AG08396 (cell line): Measurements from ENCODE around the gene TAF1.
"Not testable (repeated sequence)": the region's sequence is repeated elsewhere in the genome, so short reads cannot be mapped to it uniquely, and the experiment has no call there.

Experiments used
- DNase-seq: peaks from one replicate; pipeline ENCODE4 v3.0.0; 2012; ENCODE audit warnings: low spot score, mixed read lengths

The TAF1 gene

DNA sequence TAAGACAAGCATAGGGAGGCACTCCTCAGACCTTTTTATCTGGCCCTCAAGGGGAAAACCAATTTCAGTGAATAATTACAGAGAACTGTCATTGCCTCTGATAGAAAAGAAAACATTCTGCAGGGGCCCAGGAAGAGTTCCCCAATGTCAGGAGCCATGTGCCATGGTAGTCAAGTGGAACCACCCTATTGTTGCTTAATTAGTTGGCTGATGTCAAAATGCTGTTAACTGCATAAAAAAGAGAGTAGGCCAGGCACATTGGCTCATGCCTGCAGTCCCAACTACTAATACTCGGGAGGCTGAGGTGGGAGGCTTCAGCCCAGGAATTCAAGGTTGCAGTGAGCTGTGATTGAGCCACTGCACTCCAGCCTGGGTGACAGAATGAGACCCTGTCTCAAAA, 138.2 kb downstream of the TAF1 start:
- no peak for DNase-seq

GRCh38 chrX:71509289-71509688, 143.1 kb downstream of the TAF1 start:
- no peak for DNase-seq

DNA sequence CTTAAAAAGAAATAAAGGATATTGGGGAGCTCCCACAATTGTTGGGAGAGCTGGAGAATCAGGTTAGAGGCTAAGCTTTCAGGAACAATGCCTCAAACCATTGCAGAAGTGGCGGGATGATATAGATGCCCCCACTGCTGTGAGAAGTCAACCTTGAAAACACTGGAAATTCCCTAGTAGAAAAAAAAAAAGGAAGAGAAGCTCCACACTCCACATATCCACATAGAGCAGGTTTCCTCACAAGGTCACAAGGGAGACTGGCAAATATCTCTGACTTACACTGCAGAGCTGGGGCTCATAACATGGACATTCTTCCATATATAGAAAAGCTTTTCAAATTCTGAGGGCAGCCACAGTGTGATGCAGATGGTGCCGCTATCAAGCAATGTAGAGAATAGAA, 144.0 kb downstream of the TAF1 start:
- DNase-seq, result no peak

GRCh38 chrX:71513731-71514130, 147.6 kb downstream of the TAF1 start:
- not testable (repeated sequence) for DNase-seq

GRCh38 chrX:71514367-71515037, 148.3 kb downstream of the TAF1 start:
- no peak for DNase-seq

DNA sequence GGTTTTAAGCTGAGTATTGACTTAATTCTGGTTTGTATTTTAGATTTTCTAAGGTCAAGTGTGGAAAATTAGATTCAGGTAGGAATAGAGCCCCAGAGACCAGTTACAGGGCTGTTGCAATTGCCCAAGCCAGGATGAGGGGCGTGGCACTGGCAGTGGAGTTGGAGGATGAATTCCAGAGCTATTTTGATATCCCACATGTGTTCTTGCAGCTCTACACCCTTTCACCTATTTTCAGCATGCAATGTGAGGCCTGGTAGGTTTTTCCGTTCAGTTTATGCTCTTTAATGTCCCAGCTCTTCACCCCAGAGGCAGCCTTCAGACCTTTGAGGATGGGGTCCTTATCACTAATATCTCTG, 148.9 kb downstream of the TAF1 start:
- DNase-seq, result no peak
